Measurements from ENCODE around the gene GSG1. TPM values are rescaled to one million over a fixed set of nuclear protein-coding genes. Genes with fewer than 3 reads are reported as not detected.

The GSG1 gene
- polyA plus RNA-seq, 3 donors: not detected

DNA sequence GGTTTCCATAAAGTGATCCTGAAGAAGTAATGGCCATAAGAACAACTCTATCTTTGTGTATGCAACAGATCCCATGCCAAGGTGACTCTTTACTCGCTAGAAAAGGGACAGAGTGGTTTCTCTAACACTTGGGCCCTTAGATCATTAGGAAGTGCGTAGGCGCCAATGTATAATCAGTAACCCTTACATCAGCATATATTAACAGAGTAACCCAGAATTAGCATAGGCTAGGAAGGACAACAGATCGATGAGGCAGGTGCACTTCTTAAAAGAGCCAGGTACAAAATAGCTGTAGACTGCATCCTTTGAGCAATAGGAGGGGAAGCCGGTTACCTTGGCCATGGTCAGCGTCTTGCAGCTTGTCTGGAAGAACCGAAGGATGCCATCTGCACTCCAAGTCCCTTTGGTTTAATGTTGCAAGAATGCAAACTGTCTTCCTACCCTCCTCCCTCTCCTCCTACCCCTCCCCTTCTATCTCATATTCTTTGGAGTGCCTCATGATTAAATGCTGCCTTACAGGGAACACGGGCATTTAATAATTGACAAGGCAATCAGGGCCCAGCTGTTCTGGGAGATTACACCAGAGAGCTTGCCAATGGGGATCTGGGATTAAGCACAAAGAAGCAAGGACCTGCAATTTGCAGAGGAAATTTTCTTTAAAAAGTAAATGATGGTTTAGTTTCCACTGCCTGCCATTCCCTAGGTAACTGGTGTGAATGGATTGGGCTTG is 8.0 kb downstream of the GSG1 start:
- H3K4me3 Mint-ChIP-seq: no peak overlapping the region
- 80% methylated on average over 2 of the region's 8 CpGs for WGBS (ENCODE audit: insufficient coverage)

DNA sequence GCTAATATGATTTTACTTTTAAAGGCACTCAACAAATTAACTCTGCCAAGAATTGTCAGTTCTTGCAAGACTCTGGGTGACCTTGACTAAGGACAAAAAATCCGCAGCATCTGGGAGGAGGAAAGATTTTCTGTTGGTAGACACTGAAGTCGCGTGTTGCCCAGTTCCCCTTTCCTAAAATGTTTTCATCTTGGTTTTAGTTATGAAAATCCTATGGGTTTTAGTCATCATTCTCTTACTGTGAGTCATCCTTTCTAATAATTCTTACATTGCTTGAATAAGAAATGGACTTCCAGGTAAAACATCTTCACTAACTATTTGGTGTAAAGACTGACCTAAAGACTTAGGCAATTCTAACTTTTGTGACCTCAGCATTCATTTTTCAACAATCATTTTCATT is 9.1 kb downstream of the GSG1 start:
- H3K4me2 ChIP-seq (replicated peaks; ENCODE audit: extremely low read depth, low read length, poor library complexity, severe bottlenecking): no peak overlapping the region

More for the DNA sequence above, 8.0 kb downstream of the GSG1 start:
- Histone ChIP-seq H3K27ac (ENCODE audit: low read depth in 1 of 2, low read length in 2 of 2) (peak overlapping the region in 1 of 2 donors; percentile 52), H3K4me2 (replicated peaks; ENCODE audit: extremely low read depth, low read length, poor library complexity, severe bottlenecking) (no peak overlapping the region), H2AFZ (ENCODE audit: insufficient read depth, low read depth, low read length, poor library complexity, severe bottlenecking) (no peak overlapping the region), H3K79me2 (ENCODE audit: insufficient read depth, low read length) (no peaks in the 10 kb centered on the region), H3K4me1 (ENCODE audit: control insufficient read depth in 1 of 2, insufficient read depth in 2 of 2, low read length in 2 of 2) (peaks cover 45% of the 10 kb centered on the region in 2 donors), H3K27me3 (ENCODE audit: control insufficient read depth in 2 of 2, insufficient read depth in 2 of 2, low read length in 2 of 2) (no peaks in the 10 kb centered on the region), H3K9ac (ENCODE audit: insufficient read depth, low read length, poor library complexity, severe bottlenecking) (no peak overlapping the region), H4K20me1 (ENCODE audit: insufficient read depth, low read length) (no peaks in the 10 kb centered on the region), H3K36me3 (replicated peaks in 1 of 2; ENCODE audit: control insufficient read depth in 1 of 2, insufficient read depth in 2 of 2, low read length in 2 of 2) (no peaks in the 10 kb centered on the region), H3K4me3 (replicated peaks in 1 of 3; ENCODE audit: low read depth in 2 of 3, low read length in 3 of 3) (no peak overlapping the region), H3K9me3 (replicated peaks in 1 of 2; ENCODE audit: control insufficient read depth in 1 of 2, insufficient read depth in 1 of 2, low read length in 2 of 2) (no peaks in the 10 kb centered on the region)
- peaks cover 0 to 5% (median 0%) of the 10 kb centered on the region in 3 donors for H3K27me3 Mint-ChIP-seq (ENCODE audit: low read depth in 3 of 3)
- peak overlapping the region in 3 of 7 donors; percentile 71 to 92 (median 76) for H3K27ac Mint-ChIP-seq
- H3K4me1 Mint-ChIP-seq: peaks cover 51% of the 10 kb centered on the region
- DNase-seq: no peak
- intact Hi-C loops (cut with micrococcal nuclease): loop anchor here (5.0 to 10.0 kb wide), 4 partner anchors 93 to 1867 kb away; partner anchors contain the start of genes ARHGDIB (in 1 of the 2) and HEBP1 (in 1 of the 2)
- TF ChIP-seq, protein P1, sequence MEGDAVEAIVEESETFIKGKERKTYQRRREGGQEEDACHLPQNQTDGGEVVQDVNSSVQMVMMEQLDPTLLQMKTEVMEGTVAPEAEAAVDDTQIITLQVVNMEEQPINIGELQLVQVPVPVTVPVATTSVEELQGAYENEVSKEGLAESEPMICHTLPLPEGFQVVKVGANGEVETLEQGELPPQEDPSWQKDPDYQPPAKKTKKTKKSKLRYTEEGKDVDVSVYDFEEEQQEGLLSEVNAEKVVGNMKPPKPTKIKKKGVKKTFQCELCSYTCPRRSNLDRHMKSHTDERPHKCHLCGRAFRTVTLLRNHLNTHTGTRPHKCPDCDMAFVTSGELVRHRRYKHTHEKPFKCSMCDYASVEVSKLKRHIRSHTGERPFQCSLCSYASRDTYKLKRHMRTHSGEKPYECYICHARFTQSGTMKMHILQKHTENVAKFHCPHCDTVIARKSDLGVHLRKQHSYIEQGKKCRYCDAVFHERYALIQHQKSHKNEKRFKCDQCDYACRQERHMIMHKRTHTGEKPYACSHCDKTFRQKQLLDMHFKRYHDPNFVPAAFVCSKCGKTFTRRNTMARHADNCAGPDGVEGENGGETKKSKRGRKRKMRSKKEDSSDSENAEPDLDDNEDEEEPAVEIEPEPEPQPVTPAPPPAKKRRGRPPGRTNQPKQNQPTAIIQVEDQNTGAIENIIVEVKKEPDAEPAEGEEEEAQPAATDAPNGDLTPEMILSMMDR (IDR thresholded peaks at IDR 0.05): no peak
- no peaks in the 10 kb centered on the region for H3K9me3 Mint-ChIP-seq
- H3K36me3 Mint-ChIP-seq: peaks cover 0 to 2% of the 10 kb centered on the region in 2 donors

More for the DNA sequence above, 9.1 kb downstream of the GSG1 start:
- Histone ChIP-seq H3K27ac (ENCODE audit: low read depth in 1 of 2, low read length in 2 of 2) (peak overlapping the region in 1 of 2 donors; percentile 52), H3K4me3 (replicated peaks in 1 of 3; ENCODE audit: low read depth in 2 of 3, low read length in 3 of 3) (no peak overlapping the region), H2AFZ (ENCODE audit: insufficient read depth, low read depth, low read length, poor library complexity, severe bottlenecking) (no peak overlapping the region), H3K4me1 (ENCODE audit: control insufficient read depth in 1 of 2, insufficient read depth in 2 of 2, low read length in 2 of 2) (peaks cover 34% of the 10 kb centered on the region in 2 donors), H3K9me3 (replicated peaks in 1 of 2; ENCODE audit: control insufficient read depth in 1 of 2, insufficient read depth in 1 of 2, low read length in 2 of 2) (no peaks in the 10 kb centered on the region), H3K79me2 (ENCODE audit: insufficient read depth, low read length) (no peaks in the 10 kb centered on the region), H4K20me1 (ENCODE audit: insufficient read depth, low read length) (no peaks in the 10 kb centered on the region), H3K9ac (ENCODE audit: insufficient read depth, low read length, poor library complexity, severe bottlenecking) (no peak overlapping the region), H3K36me3 (replicated peaks in 1 of 2; ENCODE audit: control insufficient read depth in 1 of 2, insufficient read depth in 2 of 2, low read length in 2 of 2) (no peaks in the 10 kb centered on the region), H3K27me3 (ENCODE audit: control insufficient read depth in 2 of 2, insufficient read depth in 2 of 2, low read length in 2 of 2) (no peaks in the 10 kb centered on the region)
- intact Hi-C loops (cut with micrococcal nuclease): loop anchor here in 1 of 2 donors (10.0 kb wide), 1 partner anchor 180 kb away; no protein-coding TSS in a partner anchor
- Mint-ChIP-seq H3K4me3 (no peak overlapping the region), H3K4me1 (peaks cover 47% of the 10 kb centered on the region), H3K9me3 (no peaks in the 10 kb centered on the region), H3K27me3 (ENCODE audit: low read depth in 3 of 3) (peaks cover 0 to 7% (median 0%) of the 10 kb centered on the region in 3 donors), H3K27ac (peak overlapping the region; percentile 50 to 92 (median 76)), H3K36me3 (peaks cover 0 to under 1% of the 10 kb centered on the region in 2 donors)
- TF ChIP-seq, protein P1 (IDR thresholded peaks at IDR 0.05): no peak
- DNase-seq: peak; percentile 78 to 94 (median 92)
- no CpG with 5 or more reads among the region's 3 CpGs for WGBS (ENCODE audit: insufficient coverage)

All from CD14-positive monocyte (primary cell).